GM12892 (cell line): ENCODE measurements around the gene GNPTAB.

Experiments used
- DNase-seq: peaks from one replicate; pipeline ENCODE4 v3.0.0; 2011; ENCODE audit not compliant: insufficient read length
- FAIRE-seq: peaks from 2 replicates; lab custom pipeline; 2011; peaks lifted over from hg19 to GRCh38; lab: Jason Lieb, UNC
- POLR2A ChIP-seq: IDR thresholded peaks from 2 replicates; pipeline ENCODE4 v1.6.1; 2011; ENCODE audit warnings: low read depth, low read length, control low read depth
- POLR2AphosphoS5 ChIP-seq: IDR thresholded peaks from 2 replicates; pipeline ENCODE4 v1.6.1; 2011; ENCODE audit warnings: low read depth, low read length, control low read depth
- TAF1 ChIP-seq: IDR thresholded peaks from 2 replicates; pipeline ENCODE4 v1.6.1; 2011; ENCODE audit warnings: low read depth, mild to moderate bottlenecking, control low read depth, low read length, borderline replicate concordance

GNPTAB gene

DNA sequence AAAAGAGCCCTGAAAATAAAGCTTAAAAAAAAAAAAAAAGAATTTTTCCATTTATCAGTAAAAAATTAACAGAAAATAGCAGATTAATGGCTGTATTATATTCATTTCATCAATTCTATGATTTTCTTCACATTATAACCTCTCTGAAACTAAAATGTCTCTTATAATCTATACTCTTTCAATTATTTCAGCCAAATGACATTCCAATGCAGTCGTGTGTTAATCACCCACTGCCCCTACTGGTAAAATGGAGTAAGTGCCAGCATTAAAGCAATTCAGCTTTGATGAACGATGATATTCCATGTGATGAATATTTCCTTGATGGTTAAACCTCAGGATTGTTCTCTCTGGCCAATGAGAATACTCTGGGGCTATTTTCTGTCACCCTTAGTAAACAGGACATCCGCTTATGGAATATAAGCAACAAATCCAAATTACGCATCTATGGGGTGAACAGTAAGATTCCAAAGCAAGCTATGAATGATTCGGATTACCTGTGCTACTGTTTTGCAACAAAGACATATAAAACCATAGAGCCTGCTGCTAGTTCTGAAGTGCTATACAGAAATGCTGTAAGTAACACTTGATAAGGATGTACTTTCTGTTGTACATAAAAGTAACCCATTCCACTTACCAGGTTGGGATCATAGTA is 71.2 kb downstream of the GNPTAB start:
- DNase-seq, result no peak
- peak; percentile 68 for FAIRE-seq
- TF ChIP-seq POLR2A (no peak), POLR2AphosphoS5 (no peak), TAF1 (no peak)

DNA sequence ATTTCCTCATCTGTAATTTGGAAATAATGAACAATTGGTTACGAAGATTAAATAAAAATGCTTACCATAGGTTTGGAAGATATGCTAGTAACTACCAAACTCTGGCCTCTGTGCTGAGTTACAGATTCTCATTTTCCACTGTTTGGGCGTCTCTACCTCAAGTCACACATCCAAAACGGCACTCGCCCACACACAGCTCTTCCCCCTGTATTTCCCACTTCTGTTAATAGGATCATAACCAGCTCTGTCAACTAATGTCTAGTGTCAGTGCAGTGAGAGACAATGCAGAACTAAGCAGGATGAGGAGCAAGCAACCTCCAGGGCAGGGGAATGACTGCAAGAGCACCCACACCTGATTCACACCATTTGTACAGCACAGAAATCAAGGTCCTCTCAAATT is 80.6 kb downstream of the GNPTAB start:
- TF ChIP-seq POLR2A (no peak), TAF1 (no peak), POLR2AphosphoS5 (no peak)
- FAIRE-seq (no peak), DNase-seq (no peak)

GRCh38 chr12:101749657-101750056 is 81.1 kb downstream of the GNPTAB start:
- no peak for FAIRE-seq
- TF ChIP-seq POLR2A (no peak), TAF1 (no peak), POLR2AphosphoS5 (no peak)
- DNase-seq, result no peak

GRCh38 chr12:101748907-101749306 is 81.9 kb downstream of the GNPTAB start:
- FAIRE-seq, result no peak
- no peak for DNase-seq
- no peak for TF ChIP-seq POLR2A
- no peak for TF ChIP-seq POLR2AphosphoS5
- no peak for TF ChIP-seq TAF1

- DNase-seq (no peak), FAIRE-seq (no peak)
- TF ChIP-seq TAF1, result no peak
- no peak for TF ChIP-seq POLR2A
- no peak for TF ChIP-seq POLR2AphosphoS5
These were observed 83.1 kb downstream of the GNPTAB start for GRCh38 chr12:101747697-101748096.

DNA sequence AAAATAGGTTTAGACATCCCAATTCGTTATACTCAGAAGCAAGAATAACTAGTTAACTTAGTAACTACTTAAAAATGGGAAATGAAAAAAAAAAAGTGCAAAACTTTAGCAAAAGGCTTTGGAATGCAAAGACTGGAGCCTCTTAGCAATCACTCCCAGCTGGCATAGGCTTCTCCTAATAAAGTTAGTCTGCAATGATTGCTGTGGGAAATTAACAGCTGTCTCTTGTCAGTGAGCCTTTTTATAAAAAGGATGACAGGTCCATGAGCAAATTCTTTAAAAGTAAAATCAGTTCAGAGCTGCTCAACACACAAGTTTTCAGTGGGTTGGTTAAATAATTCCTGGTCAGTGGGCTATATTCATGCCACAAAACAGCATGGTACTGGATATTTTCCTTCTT is 84.1 kb downstream of the GNPTAB start:
- TF ChIP-seq POLR2A, result no peak
- TF ChIP-seq POLR2AphosphoS5, result no peak
- no peak for TF ChIP-seq TAF1
- DNase-seq (no peak), FAIRE-seq (no peak)

GRCh38 chr12:101746196-101746595 is 84.6 kb downstream of the GNPTAB start:
- FAIRE-seq (no peak), DNase-seq (no peak)
- no peak for TF ChIP-seq TAF1
- TF ChIP-seq POLR2A, result no peak
- no peak for TF ChIP-seq POLR2AphosphoS5

GRCh38 chr12:101745481-101745880 is 85.3 kb downstream of the GNPTAB start:
- no peak for DNase-seq
- no peak for TF ChIP-seq TAF1
- TF ChIP-seq POLR2AphosphoS5, result no peak
- no peak for TF ChIP-seq POLR2A
- FAIRE-seq, result no peak

DNA sequence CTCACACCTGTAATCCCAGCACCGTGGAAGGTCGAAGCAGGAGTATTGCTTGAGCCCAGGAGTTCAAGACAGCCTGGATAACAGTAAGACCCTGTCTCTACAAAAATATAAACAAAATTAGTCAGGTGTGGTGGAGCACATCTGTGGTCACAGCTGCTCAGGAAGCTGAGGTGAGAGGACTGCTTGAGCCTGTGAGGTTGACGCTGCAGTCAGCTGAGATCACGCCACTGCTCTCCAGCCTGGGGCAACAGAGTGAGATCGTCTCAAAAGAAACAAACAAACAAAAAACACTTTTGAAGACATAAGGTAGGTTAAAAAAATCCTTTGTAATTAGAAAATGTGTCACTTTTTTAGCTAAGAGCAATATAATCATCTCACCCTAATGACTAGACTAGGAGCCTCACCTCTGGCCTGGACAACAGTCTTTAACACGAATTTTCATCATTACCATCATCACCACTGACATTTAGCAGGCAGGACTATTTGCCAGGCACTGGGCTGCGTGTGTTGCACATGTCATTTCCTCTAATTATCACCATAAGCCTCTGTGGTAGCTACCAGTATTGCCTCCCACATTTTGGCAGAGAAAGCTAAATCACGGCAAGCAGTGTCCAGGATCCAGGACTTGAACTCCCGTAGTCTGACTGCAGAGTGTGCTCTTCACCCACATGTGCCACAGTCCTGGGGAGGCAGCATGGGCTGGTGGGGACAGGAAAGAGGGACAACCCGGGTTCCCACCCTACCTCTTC is 86.9 kb downstream of the GNPTAB start:
- peak; percentile 94 for FAIRE-seq

GRCh38 chr12:101743242-101743641 is 87.5 kb downstream of the GNPTAB start:
- TF ChIP-seq POLR2A (no peak), TAF1 (no peak), POLR2AphosphoS5 (no peak)
- DNase-seq, result no peak
- FAIRE-seq, result no peak

More for the DNA sequence above, 86.9 kb downstream of the GNPTAB start:
- no peak for DNase-seq
- no peak for TF ChIP-seq TAF1
- no peak for TF ChIP-seq POLR2A
- no peak for TF ChIP-seq POLR2AphosphoS5

DNA sequence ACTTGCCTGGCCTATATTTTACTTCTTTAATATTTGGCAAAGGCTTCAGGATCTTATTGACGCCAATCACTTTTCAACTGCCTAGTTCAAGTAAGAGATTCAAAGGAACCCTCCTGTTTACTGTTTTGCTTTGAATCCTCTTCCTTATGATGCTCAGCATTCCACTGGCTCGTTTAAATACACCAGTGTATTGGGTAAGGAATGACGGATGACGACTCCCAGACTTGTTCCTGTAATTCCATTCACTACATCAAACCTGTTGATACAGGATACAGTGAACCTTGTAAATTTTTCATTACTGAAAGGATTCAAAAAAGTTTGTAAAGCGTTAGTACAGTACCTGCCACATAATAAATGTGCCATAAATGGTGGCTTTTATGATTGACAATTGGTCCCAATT is 89.8 kb downstream of the GNPTAB start:
- no peak for FAIRE-seq
- no peak for DNase-seq
- no peak for TF ChIP-seq POLR2A
- TF ChIP-seq POLR2AphosphoS5, result no peak
- no peak for TF ChIP-seq TAF1

DNA sequence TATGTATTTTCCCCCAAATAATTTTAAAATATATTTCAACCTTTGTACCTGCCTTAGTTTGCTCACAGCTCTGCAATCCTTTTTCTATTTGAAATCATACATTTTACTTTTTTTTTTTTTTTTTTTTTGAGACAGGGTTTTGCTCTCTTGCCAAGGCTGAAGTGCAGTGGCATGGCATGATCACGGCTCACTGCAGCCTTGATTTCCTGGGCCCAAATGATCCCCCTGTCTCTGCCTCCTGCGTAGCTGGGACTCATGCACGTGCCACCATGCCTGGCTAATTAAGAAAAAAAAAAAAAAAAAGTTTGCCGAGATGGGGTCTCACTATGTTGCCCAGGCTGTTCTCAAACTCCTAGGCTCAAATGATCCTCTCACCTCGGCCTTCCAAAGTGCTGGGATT is 90.2 kb downstream of the GNPTAB start:
- DNase-seq, result no peak
- no peak for TF ChIP-seq TAF1
- no peak for TF ChIP-seq POLR2AphosphoS5
- TF ChIP-seq POLR2A, result no peak
- FAIRE-seq, result no peak

- DNase-seq, result no peak
- FAIRE-seq, result no peak
- TF ChIP-seq TAF1 (no peak), POLR2AphosphoS5 (no peak), POLR2A (no peak)
These were observed 91.7 kb downstream of the GNPTAB start, which contains the start of gene SYCP3 for GRCh38 chr12:101738920-101739665. Gene SYCP3, minus strand, starts transcription at chr12:101739462. Its CDS starts 1,527 bp downstream, at chr12:101737935.
